Measurements from ENCODE around the gene CASZ1.

CASZ1 gene

GRCh38 chr1:10716840-10717239 lies 79.6 kb downstream of the CASZ1 start:
- TF ChIP-seq CTCF (IDR thresholded peaks at IDR 0.05; ENCODE audit: low read depth, low read length, missing control alignments): no peak
- no peak for DNase-seq
- in situ Hi-C loops (cut with HindIII; ENCODE audit: low pct_ligation_motif_present, low sequenced_read_pairs): no loop called here

GRCh38 chr1:10714337-10715114 lies 81.9 kb downstream of the CASZ1 start:
- H3K4me3 ChIP-seq (ENCODE audit: low read depth, low read length): no peak overlapping the region
- no peaks in the 10 kb centered on the region for H3K36me3 ChIP-seq (replicated peaks)
- peaks cover 38% of the 10 kb centered on the region for H3K27me3 ChIP-seq (replicated peaks)
- no peak for TF ChIP-seq CTCF (IDR thresholded peaks at IDR 0.05; ENCODE audit: low read depth, low read length, missing control alignments)
- H3K27ac ChIP-seq: no peak overlapping the region
- no peak for DNase-seq
- in situ Hi-C loops (cut with HindIII; ENCODE audit: low pct_ligation_motif_present, low sequenced_read_pairs): no loop called here

More at GRCh38 chr1:10716840-10717239, 79.6 kb downstream of the CASZ1 start:
- peaks cover 38% of the 10 kb centered on the region for H3K27me3 ChIP-seq (replicated peaks)
- no peak overlapping the region for H3K4me3 ChIP-seq (ENCODE audit: low read depth, low read length)
- H3K27ac ChIP-seq: no peak overlapping the region
- no peaks in the 10 kb centered on the region for H3K36me3 ChIP-seq (replicated peaks)

DNA sequence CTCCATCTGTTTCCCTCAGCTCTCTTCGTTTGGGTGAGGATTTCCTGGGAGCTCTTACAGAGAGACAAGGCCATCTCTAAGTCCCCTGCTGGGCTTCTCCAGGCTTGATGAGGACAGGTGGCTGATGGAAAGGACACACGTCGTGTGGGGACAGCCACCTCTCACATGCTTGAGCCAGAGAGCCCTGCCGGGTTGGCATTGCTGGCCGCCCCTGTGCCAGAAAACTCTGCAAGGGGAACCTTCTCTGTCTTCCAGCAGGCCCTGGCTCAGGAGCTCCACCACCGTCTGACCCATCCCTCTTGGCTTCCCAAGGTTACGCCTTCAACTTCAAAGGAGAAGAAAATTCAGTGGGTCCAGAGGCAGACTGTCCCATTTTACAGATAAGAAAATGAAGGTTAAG lies 82.8 kb downstream of the CASZ1 start:
- Histone ChIP-seq H3K4me3 (ENCODE audit: low read depth, low read length) (no peak overlapping the region), H3K27me3 (replicated peaks) (peaks cover 39% of the 10 kb centered on the region), H3K27ac (no peak overlapping the region), H3K36me3 (replicated peaks) (no peaks in the 10 kb centered on the region)
- no peak for DNase-seq
- TF ChIP-seq CTCF (IDR thresholded peaks at IDR 0.05; ENCODE audit: low read depth, low read length, missing control alignments): no peak
- in situ Hi-C loops (cut with HindIII; ENCODE audit: low pct_ligation_motif_present, low sequenced_read_pairs): no loop called here

- no peak for TF ChIP-seq CTCF (IDR thresholded peaks at IDR 0.05; ENCODE audit: low read depth, low read length, missing control alignments)
- H3K4me3 ChIP-seq (ENCODE audit: low read depth, low read length): no peak overlapping the region
- no peaks in the 10 kb centered on the region for H3K36me3 ChIP-seq (replicated peaks)
- H3K27me3 ChIP-seq (replicated peaks): peaks cover 42% of the 10 kb centered on the region
- no peak overlapping the region for H3K27ac ChIP-seq
- no peak for DNase-seq
- in situ Hi-C loops (cut with HindIII; ENCODE audit: low pct_ligation_motif_present, low sequenced_read_pairs): no loop called here
Measured at GRCh38 chr1:10712568-10713362, 83.7 kb downstream of the CASZ1 start.

GRCh38 chr1:10710489-10710888 lies 86.0 kb downstream of the CASZ1 start:
- in situ Hi-C loops (cut with HindIII; ENCODE audit: low pct_ligation_motif_present, low sequenced_read_pairs): no loop called here
- no peak overlapping the region for H3K27ac ChIP-seq
- H3K27me3 ChIP-seq (replicated peaks): peaks cover 44% of the 10 kb centered on the region
- no peaks in the 10 kb centered on the region for H3K36me3 ChIP-seq (replicated peaks)
- no peak for DNase-seq
- TF ChIP-seq CTCF (IDR thresholded peaks at IDR 0.05; ENCODE audit: low read depth, low read length, missing control alignments): no peak
- H3K4me3 ChIP-seq (ENCODE audit: low read depth, low read length): no peak overlapping the region
